ENCODE measurements around the gene ELN.

The ELN gene

GRCh38 chr7:74059681-74060588 lies 32.0 kb downstream of the ELN start:
- TF ChIP-seq CTCF (IDR thresholded peaks at IDR 0.05; ENCODE audit: insufficient read depth, low read depth, low read length, missing control alignments), result peak; percentile 22
- DNase-seq (ENCODE audit: low read depth), result peak; percentile 86
- no peak overlapping the region for H3K4me3 ChIP-seq (ENCODE audit: low read length)

- H3K4me3 ChIP-seq (ENCODE audit: low read length), result no peak overlapping the region
- peak; percentile 82 for DNase-seq (ENCODE audit: low read depth)
- TF ChIP-seq CTCF (IDR thresholded peaks at IDR 0.05; ENCODE audit: insufficient read depth, low read depth, low read length, missing control alignments), result no peak
Observed at GRCh38 chr7:74061840-74062539, 34.0 kb downstream of the ELN start.

GRCh38 chr7:74063223-74063641 lies 35.3 kb downstream of the ELN start:
- no peak overlapping the region for H3K4me3 ChIP-seq (ENCODE audit: low read length)
- no peak for TF ChIP-seq CTCF (IDR thresholded peaks at IDR 0.05; ENCODE audit: insufficient read depth, low read depth, low read length, missing control alignments)
- DNase-seq (ENCODE audit: low read depth), result no peak

- DNase-seq (ENCODE audit: low read depth), result no peak
- TF ChIP-seq CTCF (IDR thresholded peaks at IDR 0.05; ENCODE audit: insufficient read depth, low read depth, low read length, missing control alignments), result no peak
- no peak overlapping the region for H3K4me3 ChIP-seq (ENCODE audit: low read length)
Observed at GRCh38 chr7:74063646-74064045, 35.7 kb downstream of the ELN start.

- no peak overlapping the region for H3K4me3 ChIP-seq (ENCODE audit: low read length)
- TF ChIP-seq CTCF (IDR thresholded peaks at IDR 0.05; ENCODE audit: insufficient read depth, low read depth, low read length, missing control alignments), result no peak
- no peak for DNase-seq (ENCODE audit: low read depth)
Observed at GRCh38 chr7:74064696-74065095, 36.7 kb downstream of the ELN start.

GRCh38 chr7:74066626-74067025 lies 38.7 kb downstream of the ELN start:
- no peak for DNase-seq (ENCODE audit: low read depth)
- no peak overlapping the region for H3K4me3 ChIP-seq (ENCODE audit: low read length)
- TF ChIP-seq CTCF (IDR thresholded peaks at IDR 0.05; ENCODE audit: insufficient read depth, low read depth, low read length, missing control alignments), result no peak

All from epithelial cell of esophagus (primary cell).